Smooth muscle cell of bladder (primary cell): Measurements from ENCODE around the gene FBXO41. TPM values are rescaled to one million over a fixed set of nuclear protein-coding genes. Genes with fewer than 3 reads are reported as not detected.

Experiments
- total RNA-seq: library from RNA; depleted of rRNA; stranded (reverse); fragments of >200 nt; gene quantifications from 2 replicates; pipeline ENCODE4 v1.2.3, GENCODE V29; 2014

The FBXO41 gene, protein sequence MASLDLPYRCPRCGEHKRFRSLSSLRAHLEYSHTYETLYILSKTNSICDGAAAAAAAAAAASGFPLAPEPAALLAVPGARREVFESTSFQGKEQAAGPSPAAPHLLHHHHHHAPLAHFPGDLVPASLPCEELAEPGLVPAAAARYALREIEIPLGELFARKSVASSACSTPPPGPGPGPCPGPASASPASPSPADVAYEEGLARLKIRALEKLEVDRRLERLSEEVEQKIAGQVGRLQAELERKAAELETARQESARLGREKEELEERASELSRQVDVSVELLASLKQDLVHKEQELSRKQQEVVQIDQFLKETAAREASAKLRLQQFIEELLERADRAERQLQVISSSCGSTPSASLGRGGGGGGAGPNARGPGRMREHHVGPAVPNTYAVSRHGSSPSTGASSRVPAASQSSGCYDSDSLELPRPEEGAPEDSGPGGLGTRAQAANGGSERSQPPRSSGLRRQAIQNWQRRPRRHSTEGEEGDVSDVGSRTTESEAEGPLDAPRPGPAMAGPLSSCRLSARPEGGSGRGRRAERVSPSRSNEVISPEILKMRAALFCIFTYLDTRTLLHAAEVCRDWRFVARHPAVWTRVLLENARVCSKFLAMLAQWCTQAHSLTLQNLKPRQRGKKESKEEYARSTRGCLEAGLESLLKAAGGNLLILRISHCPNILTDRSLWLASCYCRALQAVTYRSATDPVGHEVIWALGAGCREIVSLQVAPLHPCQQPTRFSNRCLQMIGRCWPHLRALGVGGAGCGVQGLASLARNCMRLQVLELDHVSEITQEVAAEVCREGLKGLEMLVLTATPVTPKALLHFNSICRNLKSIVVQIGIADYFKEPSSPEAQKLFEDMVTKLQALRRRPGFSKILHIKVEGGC
- 1.1 and 1.6 TPM in 2 replicates for total RNA-seq

GRCh38 chr2:73284296-73285158, at the start of gene FBXO41:
FBXO41 (minus strand) TSS chr2:73284478; CDS start chr2:73269630, 14,848 bp downstream.

DNA sequence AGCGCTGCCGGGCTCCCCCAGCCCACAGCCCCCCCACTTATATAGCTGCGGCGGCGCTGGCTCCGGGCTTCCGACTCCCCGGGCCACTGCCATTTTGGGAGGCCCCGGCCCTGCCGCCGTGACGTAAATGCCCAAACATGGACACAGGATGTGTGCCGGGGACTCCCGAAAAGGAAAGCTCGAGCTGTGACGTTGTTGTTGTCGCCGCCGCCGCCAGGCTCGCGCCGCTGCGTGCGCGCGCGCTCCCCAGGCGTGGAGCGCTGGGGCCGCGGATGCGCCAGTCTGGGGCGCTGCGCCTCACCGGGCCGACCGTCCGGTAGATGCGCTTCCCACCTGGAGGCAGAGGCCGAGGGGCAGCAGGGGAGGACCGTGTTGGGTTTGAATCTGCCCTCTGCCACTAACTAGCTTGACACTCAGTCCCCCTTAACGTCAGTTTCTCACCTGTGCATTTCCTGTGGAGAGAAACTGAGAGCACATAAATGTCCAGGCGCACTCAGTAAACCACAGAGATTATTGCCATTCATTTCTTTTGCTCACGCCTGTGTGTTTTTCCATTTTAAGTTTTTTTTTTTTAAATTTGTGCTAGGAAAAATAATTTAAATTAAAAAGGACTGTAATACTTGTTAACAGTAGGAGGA, 9.4 kb upstream of the FBXO41 start, which contains the start of gene EGR4:
Gene EGR4, minus strand, starts transcription at position 15 of the 638 bp plus-strand sequence. CDS start 231 bp downstream, outside the sequence.

DNA sequence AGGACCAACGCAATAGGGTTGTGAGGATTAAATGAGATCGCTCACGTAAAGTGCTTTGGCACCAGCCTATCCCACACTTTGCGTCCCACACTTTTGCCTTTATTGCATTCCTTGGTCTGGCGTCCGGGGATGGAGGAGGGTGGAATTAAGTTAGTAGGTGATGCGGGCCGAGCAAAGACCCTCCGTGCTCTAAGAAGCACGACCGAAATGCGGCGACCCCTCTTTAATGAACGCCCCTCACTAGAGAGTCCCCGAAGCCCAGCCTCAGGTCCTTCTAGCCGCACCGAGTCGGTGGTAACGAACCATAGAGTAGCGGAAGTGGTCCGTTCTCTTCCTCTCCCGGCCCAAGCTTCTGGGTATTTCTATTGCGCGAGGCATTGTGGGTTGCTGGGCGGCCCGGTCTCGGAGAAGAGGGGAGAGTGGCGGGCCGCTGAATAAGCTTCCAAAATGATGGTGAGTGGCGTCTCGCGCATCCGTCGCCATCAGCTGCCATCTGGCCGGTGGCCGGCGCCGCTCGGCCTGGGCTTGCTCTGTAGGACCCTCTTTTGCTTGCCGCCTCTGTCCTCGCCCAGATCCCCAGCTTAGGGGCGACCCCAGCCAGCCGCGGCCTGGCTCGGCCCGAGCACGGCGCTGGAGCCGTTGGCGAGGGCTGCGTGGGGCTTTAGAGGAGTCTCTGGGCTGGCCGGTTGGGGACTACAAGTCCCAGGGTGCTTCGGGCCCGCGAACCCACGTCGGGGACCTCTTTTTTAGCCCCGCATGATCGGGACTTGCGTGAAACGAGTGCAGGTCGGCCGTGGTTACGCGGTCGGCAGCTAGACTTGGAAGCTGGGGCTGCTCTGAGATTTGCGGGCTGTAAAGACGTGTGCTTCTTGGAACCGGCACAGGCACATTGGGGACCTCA, 50.1 kb downstream of the FBXO41 start, which contains the start of gene CCT7:
Gene CCT7, plus strand, starts transcription at position 377 of the 901 bp plus-strand sequence. Its CDS starts 71 bp downstream, at position 448.

DNA sequence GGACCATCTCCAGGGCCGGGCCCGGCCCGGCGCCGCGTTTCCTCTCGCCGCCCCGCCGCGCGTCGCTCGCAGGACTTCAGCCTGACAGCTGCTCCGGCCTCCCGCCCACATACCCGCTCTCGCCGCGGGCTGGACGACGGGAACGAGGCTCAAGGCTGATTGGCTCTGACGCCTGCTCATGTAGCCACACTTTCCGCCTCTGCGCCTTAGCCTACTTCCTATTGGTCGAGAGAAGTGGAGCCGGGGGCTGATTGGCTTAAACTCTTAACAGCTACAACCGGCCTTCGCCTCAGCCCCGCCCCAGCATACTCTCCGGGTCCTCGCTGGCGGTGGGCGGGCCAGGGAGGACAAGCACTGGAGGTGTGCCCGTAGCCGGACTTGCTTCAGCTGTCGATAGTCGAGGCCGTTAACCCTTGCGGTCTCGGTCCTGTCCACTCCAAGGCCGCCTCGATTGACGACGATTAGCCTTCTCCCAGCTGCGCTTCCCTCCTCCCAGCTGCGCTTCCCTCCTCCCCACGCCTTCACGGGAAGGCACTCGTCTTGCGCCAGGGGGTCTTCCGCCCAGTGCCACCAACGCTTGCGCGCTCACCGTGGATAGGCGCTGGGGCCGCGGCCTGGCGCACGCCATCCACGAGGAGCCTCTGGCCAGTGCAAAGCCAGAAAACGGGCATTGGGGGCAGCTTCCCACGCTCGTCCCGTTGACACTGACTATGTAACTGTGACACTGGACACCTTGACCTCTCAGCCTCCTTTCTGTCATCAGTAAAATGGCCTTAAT, 50.9 kb downstream of the FBXO41 start, which contains the start of gene PRADC1:
Gene PRADC1, minus strand, starts transcription at position 86 of the 778 bp plus-strand sequence. Its CDS starts 79 bp downstream, at position 7.

GRCh38 chr2:73214120-73215035, 69.9 kb downstream of the FBXO41 start, which contains the start of gene SMYD5:
SMYD5 (plus strand) TSS chr2:73214245; CDS start chr2:73214267, 22 bp downstream.

Other genes starting within 250 kb of the FBXO41 start
- gene SFXN5, start 212.8 kb downstream of the FBXO41 start, total RNA-seq: 8.4 and 10.2 TPM in 2 replicates
- 17.6 and 27.8 TPM in 2 replicates for gene RAB11FIP5, start 171.5 kb downstream of the FBXO41 start, total RNA-seq
- not detected in 2 replicates for gene NOTO, start 81.9 kb downstream of the FBXO41 start, total RNA-seq
- gene SMYD5, start 70.2 kb downstream of the FBXO41 start, total RNA-seq: 12.7 and 17.1 TPM in 2 replicates
- 10.9 and 11.5 TPM in 2 replicates for gene PRADC1, start 51.2 kb downstream of the FBXO41 start, total RNA-seq
- gene CCT7, start 50.2 kb downstream of the FBXO41 start, total RNA-seq: 312 and 317 TPM in 2 replicates
- not detected in 2 replicates for gene EGR4, start 9.1 kb upstream of the FBXO41 start, total RNA-seq
- gene ALMS1, start 101.4 kb upstream of the FBXO41 start, total RNA-seq: 10.7 and 14.1 TPM in 2 replicates